SK-N-MC (cell line): ENCODE data around the gene KRTAP10-8.

ENCODE experiments used
- EZH2 ChIP-seq: fragments of 200-600 bp; sonication (generic); IDR thresholded peaks from one replicate; pipeline ENCODE4 v1.6.1; 2017; ENCODE audit warnings: antibody characterized with exemption
- FOXP2 ChIP-seq: optimal IDR thresholded peaks from 2 replicates; pipeline ENCODE3; 2011; ENCODE audit warnings: mild to moderate bottlenecking, moderate library complexity; ENCODE audit not compliant: insufficient read depth; ENCODE audit errors: extremely low read length, control extremely low read depth
- POLR2AphosphoS5 ChIP-seq: IDR thresholded peaks from 2 replicates; pipeline ENCODE4 v1.6.1; 2012; ENCODE audit warnings: mild to moderate bottlenecking, low read depth, low read length, borderline replicate concordance

GRCh38 chr21:44596068-44596725 lies 15.7 kb upstream of the KRTAP10-8 start:
- no peak for TF ChIP-seq POLR2AphosphoS5
- no peak for TF ChIP-seq EZH2
- TF ChIP-seq FOXP2, result no peak
